Lung (tissue), 12 donors: ENCODE results near the gene IFI27L2. TPM values are rescaled to one million over a fixed set of nuclear protein-coding genes. Genes with fewer than 3 reads are reported as not detected.

Source experiments
- ATAC-seq: fragments of 200-7000 bp; cut with Tn5 transposase; one replicate; pipeline ENCODE4 v1.9.1; 2020; ENCODE audit warnings: moderate number of reproducible peaks; ENCODE audit not compliant: insufficient read depth, low FRiP score
- DNase-seq, 3 donors: peaks; one replicate each; pipeline ENCODE4 v3.0.0-alpha.2; 2013 to 2017
- H3K27ac ChIP-seq, 2 donors: one replicate each; pipeline ENCODE4 v1.5.1; 2013; ENCODE audit warnings: mild to moderate bottlenecking in 2 of 2, moderate library complexity in 2 of 2, control low read depth in 1 of 2, inconsistent platforms in 1 of 2, low read depth in 1 of 2, low read length in 1 of 2
- H3K27me3 ChIP-seq, 3 donors: one replicate each; pipeline ENCODE4 v1.5.1; 2013; ENCODE audit warnings: low read length in 2 of 3; ENCODE audit not compliant: control insufficient read depth in 3 of 3, insufficient read depth in 3 of 3
- H3K36me3 ChIP-seq, 4 donors: one replicate each; pipeline ENCODE4 v1.5.1; 2013; ENCODE audit warnings: low read length in 4 of 4, mild to moderate bottlenecking in 1 of 4, moderate library complexity in 1 of 4; ENCODE audit not compliant: control insufficient read depth in 4 of 4, insufficient read depth in 4 of 4
- H3K4me1 ChIP-seq, 5 donors: one replicate each; pipeline ENCODE4 v1.5.1; 2013; ENCODE audit warnings: low read length in 5 of 5, mild to moderate bottlenecking in 2 of 5, moderate library complexity in 1 of 5; ENCODE audit not compliant: control insufficient read depth in 5 of 5, insufficient read depth in 5 of 5
- H3K4me3 ChIP-seq: one replicate; pipeline ENCODE4 v1.5.1; 2013; ENCODE audit warnings: mild to moderate bottlenecking, control low read depth, moderate library complexity
- H3K9ac ChIP-seq, 2 donors: one replicate each; pipeline ENCODE4 v1.5.1; 2013; ENCODE audit warnings: low read length in 2 of 2, control low read depth in 1 of 2; ENCODE audit not compliant: insufficient read depth in 1 of 2
- H3K9me3 ChIP-seq, 4 donors: one replicate each; pipeline ENCODE4 v1.5.1; 2013; ENCODE audit warnings: low read length in 3 of 4, mild to moderate bottlenecking in 1 of 4, moderate library complexity in 1 of 4; ENCODE audit not compliant: control insufficient read depth in 4 of 4, insufficient read depth in 3 of 4
- CTCF ChIP-seq: IDR thresholded peaks from 2 replicates; pipeline ENCODE4 v1.5.1; 2012; ENCODE audit warnings: mild to moderate bottlenecking; ENCODE audit errors: control extremely low read depth, extremely low read depth
- WGBS, 2 donors: extraction: QIAGEN DNeasy Blood & Tissue Kit; methylation state at CpG; one replicate each; pipeline ENCODE4 v1.1.7; 2013; 5-methylcytosine and 5-hydroxymethylcytosine counted together
- polyA plus RNA-seq, 2 donors: library from polyadenylated mRNA; stranded (reverse); fragments of 200-250 nt; gene quantifications; one replicate each; pipeline ENCODE4 v1.2.1, GENCODE V29; 2013
- total RNA-seq, 2 donors: library from RNA; depleted of rRNA in 1 of 2; stranded (reverse); fragments of >200 nt in 1 of 2; gene quantifications; one replicate each; pipeline ENCODE4 v1.2.1, GENCODE V29; 2014 to 2021
- donor health status: control.
- donor health status: control.
- donor health status: Bipolar disorder and iron deficiency.
- donor health status: healthy.
- donor health status: DM: yes; HTN: yes; CAD: no.

Gene IFI27L2
- total and polyA plus RNA-seq, 4 donors, result 27.2 to 127 (median 73.4) TPM

- WGBS, 2 donors, result 82 to 87% methylated on average over 9 of the region's 9 CpGs
- H3K4me1 ChIP-seq, result peaks cover 0 to 10% (median 0%) of the 10 kb centered on the region in 5 donors
- TF ChIP-seq CTCF, result no peak
- DNase-seq (no peak), ATAC-seq (no peak)
- peaks cover 0 to 5% (median 0%) of the 10 kb centered on the region in 4 donors for H3K9me3 ChIP-seq
- peaks cover 0 to 6% (median 0%) of the 10 kb centered on the region in 4 donors for H3K36me3 ChIP-seq
- H3K9ac ChIP-seq, result no peak overlapping the region
- H3K27me3 ChIP-seq, result no peaks in the 10 kb centered on the region
- H3K4me3 ChIP-seq, result no peak overlapping the region
- H3K27ac ChIP-seq, result no peak overlapping the region
Measured at GRCh38 chr14:94124582-94125377, 4.6 kb downstream of the IFI27L2 start.

- DNase-seq, result no peak
- H3K4me1 ChIP-seq, result peaks cover 0 to 8% (median 0%) of the 10 kb centered on the region in 5 donors
- peaks cover 0 to 10% (median 3%) of the 10 kb centered on the region in 4 donors for H3K9me3 ChIP-seq
- no peak overlapping the region for H3K27ac ChIP-seq
- H3K36me3 ChIP-seq, result peaks cover 0 to 6% (median 0%) of the 10 kb centered on the region in 4 donors
- H3K27me3 ChIP-seq, result no peaks in the 10 kb centered on the region
- TF ChIP-seq CTCF, result no peak
- no peak overlapping the region for H3K9ac ChIP-seq
- ATAC-seq, result no peak
- 96 to 100% methylated on average over 1 of the region's 1 CpG for WGBS, 2 donors
- no peak overlapping the region for H3K4me3 ChIP-seq
Measured at GRCh38 chr14:94123868-94124267, 5.5 kb downstream of the IFI27L2 start.

GRCh38 chr14:94123296-94123695 is 6.1 kb downstream of the IFI27L2 start:
- no peak overlapping the region for H3K9ac ChIP-seq
- H3K9me3 ChIP-seq, result peaks cover 0 to 10% (median 3%) of the 10 kb centered on the region in 4 donors
- H3K4me3 ChIP-seq, result no peak overlapping the region
- peak in 1 of 3 donors; percentile 9 for DNase-seq
- TF ChIP-seq CTCF, result no peak
- no peak for ATAC-seq
- no peaks in the 10 kb centered on the region for H3K27me3 ChIP-seq
- H3K4me1 ChIP-seq, result peaks cover 0 to 2% (median 0%) of the 10 kb centered on the region in 5 donors
- H3K27ac ChIP-seq, result no peak overlapping the region
- WGBS, 2 donors, result 93 to 95% methylated on average over 9 of the region's 9 CpGs
- H3K36me3 ChIP-seq, result peaks cover 0 to 6% (median 0%) of the 10 kb centered on the region in 4 donors
